RWPE1 (cell line): ENCODE data around the gene SPATA31D4.

Source experiments
- CTCF ChIA-PET: fragments of 350-600 bp; sonication (Branson Sonifier 250); formaldehyde crosslinking; extraction: SDS; loops from one replicate; lab custom pipeline; 2021; lab: Yijun Ruan, JAX
- POLR2A ChIA-PET: fragments of 400-600 bp; formaldehyde crosslinking; extraction: SDS; loops from one replicate; lab custom pipeline; 2020; ENCODE audit warnings: antibody characterized with exemption; ENCODE audit not compliant: low non-redundant PET; lab: Yijun Ruan, JAX
- DNase-seq: peaks from one replicate; pipeline ENCODE4 v3.0.0; 2012; ENCODE audit warnings: low spot score
- H3K27ac ChIP-seq: fragments of 450-650 bp; 2 replicates; pipeline ENCODE4 v1.5.1; 2017
- TF ChIP-seq, protein P1 (sequence below): fragments of 450-650 bp; conservative IDR thresholded peaks from 2 replicates; pipeline ENCODE4 v1.5.1; 2017; ENCODE audit warnings: low read depth, mild to moderate bottlenecking

Gene SPATA31D4

DNA sequence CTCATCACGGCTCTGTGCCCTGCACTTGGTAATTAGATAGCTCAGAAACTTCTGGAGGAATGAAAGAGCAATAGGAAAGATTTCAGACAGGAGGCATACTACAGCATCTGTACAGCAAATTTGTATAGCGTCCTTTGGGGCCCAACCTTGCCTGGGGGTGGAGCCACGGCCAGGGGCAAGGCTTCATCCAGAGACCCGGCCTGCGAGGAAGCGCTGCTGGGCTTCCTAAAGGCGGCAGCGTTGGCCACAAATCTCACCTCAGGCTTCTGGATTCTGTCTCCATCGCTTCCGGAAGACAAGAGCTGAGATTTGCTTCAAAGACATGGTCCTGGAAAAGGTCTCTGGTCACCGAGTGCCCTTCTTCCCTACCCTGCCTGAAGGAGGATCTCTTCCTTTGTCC lies 48.1 kb downstream of the SPATA31D4 start:
- ChIA-PET POLR2A (no interaction called here), CTCF (no interaction called here)
- no peak overlapping the region for H3K27ac ChIP-seq
- TF ChIP-seq, protein P1, sequence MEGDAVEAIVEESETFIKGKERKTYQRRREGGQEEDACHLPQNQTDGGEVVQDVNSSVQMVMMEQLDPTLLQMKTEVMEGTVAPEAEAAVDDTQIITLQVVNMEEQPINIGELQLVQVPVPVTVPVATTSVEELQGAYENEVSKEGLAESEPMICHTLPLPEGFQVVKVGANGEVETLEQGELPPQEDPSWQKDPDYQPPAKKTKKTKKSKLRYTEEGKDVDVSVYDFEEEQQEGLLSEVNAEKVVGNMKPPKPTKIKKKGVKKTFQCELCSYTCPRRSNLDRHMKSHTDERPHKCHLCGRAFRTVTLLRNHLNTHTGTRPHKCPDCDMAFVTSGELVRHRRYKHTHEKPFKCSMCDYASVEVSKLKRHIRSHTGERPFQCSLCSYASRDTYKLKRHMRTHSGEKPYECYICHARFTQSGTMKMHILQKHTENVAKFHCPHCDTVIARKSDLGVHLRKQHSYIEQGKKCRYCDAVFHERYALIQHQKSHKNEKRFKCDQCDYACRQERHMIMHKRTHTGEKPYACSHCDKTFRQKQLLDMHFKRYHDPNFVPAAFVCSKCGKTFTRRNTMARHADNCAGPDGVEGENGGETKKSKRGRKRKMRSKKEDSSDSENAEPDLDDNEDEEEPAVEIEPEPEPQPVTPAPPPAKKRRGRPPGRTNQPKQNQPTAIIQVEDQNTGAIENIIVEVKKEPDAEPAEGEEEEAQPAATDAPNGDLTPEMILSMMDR = no peak
- DNase-seq = no peak

DNA sequence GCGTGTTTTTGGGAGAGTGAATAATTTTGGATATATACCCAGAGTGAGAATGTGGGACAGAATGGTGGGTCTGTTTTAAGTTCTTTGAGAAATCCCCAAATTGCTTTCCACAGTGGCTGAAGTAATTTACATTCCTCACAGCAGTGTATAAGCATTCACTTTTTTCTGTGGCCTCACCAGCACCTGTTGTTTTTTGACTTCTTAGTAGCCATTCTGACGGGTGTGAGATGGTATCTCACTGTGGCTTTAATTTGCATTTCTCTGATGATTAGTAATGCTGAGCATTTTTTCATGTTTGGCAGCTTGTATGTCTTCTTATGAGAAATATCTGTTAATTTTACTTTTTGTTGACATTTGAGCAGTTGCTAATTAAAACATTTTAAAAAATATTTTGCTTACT lies 51.0 kb downstream of the SPATA31D4 start:
- TF ChIP-seq, protein P1 = no peak
- DNase-seq = no peak
- no peak overlapping the region for H3K27ac ChIP-seq
- ChIA-PET CTCF (no interaction called here), POLR2A (no interaction called here)

DNA sequence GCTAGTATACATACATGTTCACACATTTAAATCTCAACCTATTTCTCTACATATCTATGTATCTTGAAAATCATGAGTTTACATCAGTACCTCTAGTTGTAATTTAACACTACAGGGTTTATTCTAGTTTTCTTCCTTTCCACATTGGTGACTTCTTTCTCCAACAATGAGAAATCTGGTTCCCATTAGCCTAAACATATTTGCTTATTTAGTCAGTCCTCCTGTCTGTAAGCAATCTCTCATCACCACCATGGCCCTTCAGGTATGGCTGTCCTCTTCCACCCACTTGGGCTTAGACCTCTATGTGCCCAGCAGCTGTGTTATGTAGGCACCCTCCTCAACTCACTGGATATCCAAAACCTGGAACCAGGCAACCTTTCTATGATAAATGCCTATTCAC lies 52.3 kb downstream of the SPATA31D4 start:
- no peak overlapping the region for H3K27ac ChIP-seq
- TF ChIP-seq, protein P1 = no peak
- ChIA-PET POLR2A (no interaction called here), CTCF (no interaction called here)
- no peak for DNase-seq

DNA sequence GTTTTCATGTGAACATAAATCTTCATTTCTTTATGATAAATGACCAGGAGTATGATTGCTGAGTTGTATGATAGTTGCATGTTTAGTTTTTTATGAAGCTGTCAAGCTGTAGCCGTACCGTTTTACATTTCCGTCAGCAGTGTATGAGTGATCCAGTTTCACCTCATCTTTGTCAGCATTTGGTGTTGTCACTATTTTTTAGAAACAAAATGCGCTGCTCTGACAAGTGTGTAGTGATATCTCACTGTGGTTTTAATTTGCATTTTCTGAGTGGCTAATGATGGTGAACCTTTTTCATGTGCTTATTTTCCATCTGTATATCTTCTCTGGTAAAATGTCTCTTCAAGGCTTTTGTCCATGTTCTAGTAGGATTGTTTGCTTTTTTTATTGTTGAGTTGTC lies 53.7 kb downstream of the SPATA31D4 start:
- no peak for DNase-seq
- no peak overlapping the region for H3K27ac ChIP-seq
- ChIA-PET CTCF (no interaction called here), POLR2A (no interaction called here)
- TF ChIP-seq, protein P1 = no peak
